Sigmoid colon (tissue), 7 donors: ENCODE measurements around the gene VIPR2. TPM values are rescaled to one million over a fixed set of nuclear protein-coding genes. Genes with fewer than 3 reads are reported as not detected.

Experiments used
- DNase-seq: peaks from one replicate; pipeline ENCODE4 v3.0.0-alpha.2; 2019
- H3K27ac ChIP-seq, 4 donors: fragments of 200-600 bp; sonication (generic); one replicate each; pipeline ENCODE4 v1.5.1; 2016 to 2019; ENCODE audit warnings: mild to moderate bottlenecking in 1 of 4
- H3K27me3 ChIP-seq, 3 donors: fragments of 200-600 bp; sonication (generic); one replicate each; pipeline ENCODE4 v1.5.1; 2019; ENCODE audit warnings: mild to moderate bottlenecking in 1 of 3
- H3K36me3 ChIP-seq, 4 donors: fragments of 200-600 bp; sonication (generic); one replicate each; pipeline ENCODE4 v1.5.1; 2016 to 2019
- H3K4me1 ChIP-seq, 4 donors: fragments of 200-600 bp; sonication (generic); one replicate each; pipeline ENCODE4 v1.5.1; 2017 to 2019
- H3K4me3 ChIP-seq, 4 donors: fragments of 200-600 bp; sonication (generic); one replicate each; pipeline ENCODE4 v1.5.1; 2017 to 2019; ENCODE audit warnings: mild to moderate bottlenecking in 2 of 4, moderate library complexity in 1 of 4
- H3K9me3 ChIP-seq, 4 donors: fragments of 200-600 bp in 3 of 4; sonication (generic) in 3 of 4; one replicate each; pipeline versions ENCODE4 v1.5.1 to v1.6.1; 2013 to 2019
- EP300 ChIP-seq, 4 donors: sonication (generic); formaldehyde crosslinking; IDR thresholded peaks; one replicate each; pipeline ENCODE4 v1.6.1; 2017; ENCODE audit warnings: antibody characterized with exemption in 4 of 4
- POLR2A ChIP-seq, 2 donors: fragments of 450-650 bp; IDR thresholded peaks; one replicate each; pipeline ENCODE4 v1.6.1; 2016; ENCODE audit warnings: antibody characterized with exemption in 2 of 2, mild to moderate bottlenecking in 2 of 2, moderate library complexity in 2 of 2
- POLR2AphosphoS5 ChIP-seq, 4 donors: sonication (generic); formaldehyde crosslinking; IDR thresholded peaks; one replicate each; pipeline ENCODE4 v1.6.1; 2017; ENCODE audit warnings: antibody characterized with exemption in 4 of 4
- WGBS, 2 donors: extraction: QIAGEN DNeasy Blood & Tissue Kit; methylation state at CpG; one replicate each; pipeline ENCODE4 v1.1.7; 2013; 5-methylcytosine and 5-hydroxymethylcytosine counted together
- intact Hi-C: fragments of 100-400 bp; cut with DNase I; formaldehyde crosslinking; loops from one replicate; pipeline ENCODE4 v1.15.1; 2023
- polyA plus RNA-seq, 3 donors: library from polyadenylated mRNA; stranded (reverse); fragments of 200-250 nt; gene quantifications; one replicate each; pipeline ENCODE4 v1.2.3, GENCODE V29; 2013
- total RNA-seq, 4 donors: library from RNA; depleted of rRNA; stranded (reverse); fragments of >200 nt; gene quantifications; one replicate each; pipeline ENCODE4 v1.1.0, GENCODE V29; 2016
- TF ChIP-seq, protein P1 (sequence below), 4 experiments: fragments of 450-650 bp in 3 of 4; fragments of 200-600 bp in 1 of 4; IDR thresholded peaks; one replicate each; pipeline ENCODE4 v1.5.1; 2016 to 2019; ENCODE audit warnings: antibody characterized with exemption in 4 of 4, mild to moderate bottlenecking in 3 of 4, moderate library complexity in 2 of 4
- donor health status: healthy with polysubstance abuse.
- donor health status: Bipolar disorder and iron deficiency.
- donor health status: healthy.

VIPR2 gene
- total and polyA plus RNA-seq, 7 donors = 0.23 to 21.4 (median 11.7) TPM

GRCh38 chr7:159014297-159015062, 130.2 kb downstream of the VIPR2 start:
- WGBS, 2 donors = 92% methylated on average over 20 of the region's 20 CpGs
- Histone ChIP-seq H3K27ac (peak overlapping the region; percentile 71 to 85 (median 84)), H3K4me3 (no peak overlapping the region), H3K9me3 (no peaks in the 10 kb centered on the region), H3K4me1 (peaks cover 0 to 59% (median 51%) of the 10 kb centered on the region in 4 donors), H3K36me3 (no peaks in the 10 kb centered on the region), H3K27me3 (no peaks in the 10 kb centered on the region)
- intact Hi-C loops = no loop called here
- TF ChIP-seq POLR2AphosphoS5 (IDR thresholded peaks at IDR 0.05) = no peak
- TF ChIP-seq, protein P1, sequence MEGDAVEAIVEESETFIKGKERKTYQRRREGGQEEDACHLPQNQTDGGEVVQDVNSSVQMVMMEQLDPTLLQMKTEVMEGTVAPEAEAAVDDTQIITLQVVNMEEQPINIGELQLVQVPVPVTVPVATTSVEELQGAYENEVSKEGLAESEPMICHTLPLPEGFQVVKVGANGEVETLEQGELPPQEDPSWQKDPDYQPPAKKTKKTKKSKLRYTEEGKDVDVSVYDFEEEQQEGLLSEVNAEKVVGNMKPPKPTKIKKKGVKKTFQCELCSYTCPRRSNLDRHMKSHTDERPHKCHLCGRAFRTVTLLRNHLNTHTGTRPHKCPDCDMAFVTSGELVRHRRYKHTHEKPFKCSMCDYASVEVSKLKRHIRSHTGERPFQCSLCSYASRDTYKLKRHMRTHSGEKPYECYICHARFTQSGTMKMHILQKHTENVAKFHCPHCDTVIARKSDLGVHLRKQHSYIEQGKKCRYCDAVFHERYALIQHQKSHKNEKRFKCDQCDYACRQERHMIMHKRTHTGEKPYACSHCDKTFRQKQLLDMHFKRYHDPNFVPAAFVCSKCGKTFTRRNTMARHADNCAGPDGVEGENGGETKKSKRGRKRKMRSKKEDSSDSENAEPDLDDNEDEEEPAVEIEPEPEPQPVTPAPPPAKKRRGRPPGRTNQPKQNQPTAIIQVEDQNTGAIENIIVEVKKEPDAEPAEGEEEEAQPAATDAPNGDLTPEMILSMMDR (IDR thresholded peaks at IDR 0.05) = no peak
- no peak for TF ChIP-seq EP300 (IDR thresholded peaks at IDR 0.05)
- no peak for TF ChIP-seq POLR2A (IDR thresholded peaks at IDR 0.05)
- no peak for DNase-seq

- H3K27ac ChIP-seq = peak overlapping the region; percentile 71 to 85 (median 84)
- TF ChIP-seq, protein P1 (IDR thresholded peaks at IDR 0.05) = no peak
- TF ChIP-seq EP300 (IDR thresholded peaks at IDR 0.05) = no peak
- no peak for TF ChIP-seq POLR2AphosphoS5 (IDR thresholded peaks at IDR 0.05)
- no peak for TF ChIP-seq POLR2A (IDR thresholded peaks at IDR 0.05)
- 81 to 95% methylated on average over 9 of the region's 9 CpGs for WGBS, 2 donors
These were observed 130.8 kb downstream of the VIPR2 start for GRCh38 chr7:159013825-159014289.

DNA sequence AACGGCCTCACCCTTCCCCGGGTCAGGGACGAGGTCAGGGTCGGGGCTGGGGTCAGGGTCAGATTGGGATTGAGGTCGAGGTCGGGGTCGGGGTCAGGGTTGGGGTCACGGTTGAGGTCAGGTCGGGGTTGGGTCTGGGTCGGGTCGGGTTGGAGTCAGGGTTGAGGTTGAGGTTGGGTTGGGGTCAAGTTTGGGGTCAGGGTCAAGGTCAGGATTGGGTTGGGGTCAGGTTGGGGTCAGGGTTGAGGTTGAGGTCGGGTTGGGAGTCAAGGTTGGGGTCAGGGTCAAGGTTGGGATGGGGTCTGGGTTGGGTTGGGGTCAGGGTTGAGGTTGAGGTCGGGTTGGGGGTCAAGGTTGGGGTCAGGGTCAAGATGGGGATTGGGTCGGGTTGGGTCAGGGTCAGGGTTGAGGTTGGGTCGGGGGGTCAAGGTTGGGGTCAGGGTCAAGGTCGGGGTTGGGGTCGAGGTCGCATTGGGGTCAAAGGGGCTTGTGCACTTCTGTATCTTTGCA, 131.4 kb downstream of the VIPR2 start:
- Histone ChIP-seq H3K9me3 (no peaks in the 10 kb centered on the region), H3K27me3 (no peaks in the 10 kb centered on the region), H3K27ac (peak overlapping the region; percentile 71 to 85 (median 84)), H3K4me3 (no peak overlapping the region), H3K36me3 (no peaks in the 10 kb centered on the region), H3K4me1 (peaks cover 0 to 53% (median 51%) of the 10 kb centered on the region in 4 donors)
- 71 to 85% methylated on average over 18 of the region's 18 CpGs for WGBS, 2 donors
- intact Hi-C loops = no loop called here
- TF ChIP-seq, protein P1 (IDR thresholded peaks at IDR 0.05) = no peak
- TF ChIP-seq POLR2A (IDR thresholded peaks at IDR 0.05) (no peak), POLR2AphosphoS5 (IDR thresholded peaks at IDR 0.05) (no peak), EP300 (IDR thresholded peaks at IDR 0.05) (no peak)
- no peak for DNase-seq

More at GRCh38 chr7:159013825-159014289, 130.8 kb downstream of the VIPR2 start:
- no peak overlapping the region for H3K4me3 ChIP-seq
- intact Hi-C loops = no loop called here
- no peaks in the 10 kb centered on the region for H3K9me3 ChIP-seq
- no peak for DNase-seq
- H3K36me3 ChIP-seq = no peaks in the 10 kb centered on the region
- peaks cover 0 to 53% (median 51%) of the 10 kb centered on the region in 4 donors for H3K4me1 ChIP-seq
- no peaks in the 10 kb centered on the region for H3K27me3 ChIP-seq

GRCh38 chr7:159012353-159013069, 132.2 kb downstream of the VIPR2 start:
- no peaks in the 10 kb centered on the region for H3K36me3 ChIP-seq
- intact Hi-C loops = no loop called here
- WGBS, 2 donors = 15 to 34% methylated on average over 12 of the region's 12 CpGs
- no peaks in the 10 kb centered on the region for H3K27me3 ChIP-seq
- peak overlapping the region; percentile 71 to 85 (median 84) for H3K27ac ChIP-seq
- H3K4me1 ChIP-seq = peaks cover 0 to 53% (median 51%) of the 10 kb centered on the region in 4 donors
- peak; percentile 93 for DNase-seq
- no peaks in the 10 kb centered on the region for H3K9me3 ChIP-seq
- H3K4me3 ChIP-seq = no peak overlapping the region
- TF ChIP-seq POLR2AphosphoS5 (IDR thresholded peaks at IDR 0.05) (peak; percentile 64 to 79 (median 69)), POLR2A (IDR thresholded peaks at IDR 0.05) (no peak), EP300 (IDR thresholded peaks at IDR 0.05) (peak; percentile 46 to 92 (median 68))

DNA sequence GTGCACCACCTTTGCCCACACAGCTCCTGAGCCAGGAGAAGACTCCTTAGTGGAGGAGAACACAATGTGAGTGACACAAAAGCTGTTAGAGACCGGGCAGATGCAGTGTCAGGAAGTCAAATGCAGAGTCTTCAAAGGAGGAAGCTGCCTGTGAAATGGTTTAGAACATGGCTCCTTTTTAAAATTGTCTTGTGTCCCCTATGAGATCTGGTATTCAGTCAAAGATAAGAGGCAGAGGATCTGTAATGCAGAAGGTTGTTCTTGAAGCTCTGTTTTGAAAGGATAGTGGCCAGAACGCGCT, 133.0 kb downstream of the VIPR2 start:
- intact Hi-C loops = loop anchor here (2.0 kb wide), 1 partner anchor 31 kb away; no protein-coding TSS in a partner anchor
- DNase-seq = no peak
- Histone ChIP-seq H3K27ac (peak overlapping the region; percentile 71 to 85 (median 84)), H3K36me3 (no peaks in the 10 kb centered on the region), H3K4me1 (peaks cover 0 to 53% (median 51%) of the 10 kb centered on the region in 4 donors), H3K9me3 (no peaks in the 10 kb centered on the region), H3K27me3 (no peaks in the 10 kb centered on the region), H3K4me3 (no peak overlapping the region)
- 75 to 89% methylated on average over 3 of the region's 3 CpGs for WGBS, 2 donors
- TF ChIP-seq, protein P1 (IDR thresholded peaks at IDR 0.05) = no peak
- TF ChIP-seq EP300 (IDR thresholded peaks at IDR 0.05) = no peak
- no peak for TF ChIP-seq POLR2AphosphoS5 (IDR thresholded peaks at IDR 0.05)
- TF ChIP-seq POLR2A (IDR thresholded peaks at IDR 0.05) = no peak
